Stimulated activated CD4-positive, alpha-beta T cell treated with anti-CD3 and anti-CD28 coated beads, Interleukin-12 subunit alpha, Interleukin-12 subunit beta, amount 100 ng/mL, for 4 hours (primary cell): ENCODE measurements around the gene DOCK9.
"Not testable (repeated sequence)": the region's sequence is repeated elsewhere in the genome, so short reads cannot be mapped to it uniquely, and the experiment has no call there.

ENCODE experiments used
- DNase-seq: peaks from one replicate; pipeline ENCODE4 v3.0.0-alpha.2; 2020

DOCK9 gene

DNA sequence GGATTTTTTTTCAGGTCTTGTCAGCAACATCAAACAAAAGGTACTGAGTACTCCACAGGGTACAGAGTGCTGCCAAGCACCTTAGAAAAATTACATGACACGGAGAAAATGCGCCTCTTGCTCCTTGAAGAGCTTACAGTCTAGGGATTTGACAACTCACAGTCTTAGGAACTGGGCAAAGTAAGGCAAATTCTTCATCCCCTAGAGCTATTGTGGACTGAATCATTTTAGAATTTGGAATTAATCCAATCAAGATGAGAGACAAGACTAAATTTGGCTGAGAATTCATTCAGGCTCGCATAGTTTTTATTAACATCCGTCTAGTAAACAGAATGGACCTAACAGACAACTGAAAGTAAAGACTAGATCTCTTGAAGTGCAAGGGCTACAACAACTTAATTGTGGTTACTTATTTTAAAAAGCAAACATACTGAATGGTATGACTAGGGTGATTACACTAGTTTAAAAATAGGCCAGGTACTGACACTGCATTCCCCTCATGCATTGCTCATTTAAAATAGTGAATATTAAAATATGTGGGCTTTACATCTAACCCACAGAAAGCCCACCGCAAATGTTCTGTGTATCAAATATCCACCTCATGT lies 165.6 kb downstream of the DOCK9 start:
- not testable (repeated sequence) for DNase-seq

DNA sequence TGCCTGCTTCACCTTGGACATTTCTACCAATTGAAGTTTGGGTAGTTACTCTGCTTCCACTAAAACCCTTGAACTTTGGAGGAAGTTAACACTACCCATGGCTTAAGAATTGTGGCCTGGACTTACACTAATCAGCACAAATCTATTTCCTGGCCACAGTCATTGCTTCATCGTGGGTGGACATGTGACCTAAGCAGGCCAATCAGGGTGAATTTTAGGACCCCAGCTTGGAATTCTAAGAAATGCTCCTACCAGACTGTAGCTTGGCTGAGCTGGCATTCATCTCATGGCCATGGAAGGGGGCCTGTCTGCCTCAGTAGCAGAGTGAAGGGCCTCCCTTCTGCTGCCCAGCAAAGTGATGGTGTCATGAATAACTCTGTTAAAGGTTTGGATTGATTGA lies 167.1 kb downstream of the DOCK9 start:
- no peak for DNase-seq

DNA sequence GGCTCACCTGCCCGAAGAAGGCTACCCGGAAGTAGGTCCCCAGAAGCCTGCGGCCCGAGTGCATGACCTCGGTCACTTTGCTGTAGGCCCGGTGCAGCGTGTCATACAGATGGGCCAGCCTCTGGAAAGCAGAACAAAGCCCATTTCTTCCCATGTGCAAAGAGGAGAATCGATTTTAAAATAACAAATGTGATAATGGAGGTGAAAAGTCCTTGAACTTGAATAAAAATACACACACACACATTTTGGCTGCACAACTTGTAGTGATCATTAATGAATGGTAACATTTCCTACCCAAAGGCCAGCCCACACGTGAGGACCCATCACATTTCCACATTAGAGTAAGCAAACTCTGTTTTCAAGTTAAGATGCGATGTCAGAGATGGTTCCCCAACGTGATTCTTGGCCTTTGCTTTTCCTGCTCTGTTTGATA lies 168.5 kb downstream of the DOCK9 start:
- DNase-seq, result no peak

DNA sequence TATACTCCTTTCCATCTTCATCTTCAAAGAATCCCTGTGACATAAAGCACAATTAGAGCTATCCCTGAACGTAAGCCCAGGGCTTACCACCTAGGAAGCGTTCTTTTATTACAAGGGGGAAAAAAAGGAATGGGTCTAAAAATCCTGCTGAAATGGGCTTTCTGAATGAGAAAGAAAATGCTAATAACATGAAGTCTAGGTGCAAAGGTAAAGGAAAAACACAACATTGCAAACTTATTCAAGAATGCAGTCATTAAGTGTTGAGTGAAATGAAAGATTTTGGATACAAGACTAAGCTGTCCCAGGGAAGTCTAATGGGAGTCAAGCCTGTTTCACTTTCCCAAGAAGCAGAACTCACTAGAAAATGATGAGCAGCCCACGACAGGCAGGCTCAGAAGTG lies 170.1 kb downstream of the DOCK9 start:
- DNase-seq, result no peak

DNA sequence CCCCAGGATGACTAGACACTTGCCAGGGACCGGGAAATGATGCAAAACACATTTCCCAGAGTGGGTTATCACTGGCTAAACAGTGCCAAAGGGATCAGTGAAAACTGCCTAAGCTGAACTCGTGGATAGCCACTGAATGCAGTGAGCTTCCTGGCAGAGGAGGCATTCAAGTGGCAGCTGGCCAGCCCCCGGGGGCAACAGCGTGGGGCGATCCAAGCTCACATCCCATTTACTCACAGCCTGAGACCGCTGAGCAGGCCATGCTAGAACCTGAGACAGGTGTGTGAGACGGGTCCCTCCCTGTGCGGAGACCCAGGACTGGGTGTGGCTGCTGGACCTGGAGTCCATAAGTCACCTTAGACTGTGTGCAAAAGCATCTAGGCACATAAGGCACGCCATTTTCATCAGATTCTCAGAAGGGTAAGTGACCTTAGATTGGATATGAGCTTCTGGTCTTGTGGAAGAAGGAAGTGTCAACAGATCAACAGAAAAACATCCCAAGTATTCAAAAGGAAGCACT lies 173.5 kb downstream of the DOCK9 start:
- DNase-seq, result no peak

DNA sequence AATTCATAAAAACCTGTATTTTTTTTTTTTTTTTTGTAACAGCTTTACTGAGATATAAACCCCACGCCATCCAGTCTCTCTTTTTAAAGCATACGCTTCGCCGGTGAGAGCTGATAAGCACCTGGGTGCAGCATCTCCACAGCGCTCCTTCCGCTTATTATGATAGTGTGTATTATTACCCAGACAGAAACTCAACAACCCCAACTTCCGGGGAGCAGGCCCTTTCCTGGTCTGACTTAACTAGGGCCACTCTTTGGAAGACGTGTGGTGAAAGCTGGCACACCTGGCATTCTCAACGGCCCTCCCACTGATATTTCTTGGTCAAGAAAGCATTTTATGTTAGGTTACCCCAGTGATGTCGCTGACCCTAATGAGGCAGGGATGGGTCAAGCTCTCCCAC lies 173.9 kb downstream of the DOCK9 start:
- no peak for DNase-seq

DNA sequence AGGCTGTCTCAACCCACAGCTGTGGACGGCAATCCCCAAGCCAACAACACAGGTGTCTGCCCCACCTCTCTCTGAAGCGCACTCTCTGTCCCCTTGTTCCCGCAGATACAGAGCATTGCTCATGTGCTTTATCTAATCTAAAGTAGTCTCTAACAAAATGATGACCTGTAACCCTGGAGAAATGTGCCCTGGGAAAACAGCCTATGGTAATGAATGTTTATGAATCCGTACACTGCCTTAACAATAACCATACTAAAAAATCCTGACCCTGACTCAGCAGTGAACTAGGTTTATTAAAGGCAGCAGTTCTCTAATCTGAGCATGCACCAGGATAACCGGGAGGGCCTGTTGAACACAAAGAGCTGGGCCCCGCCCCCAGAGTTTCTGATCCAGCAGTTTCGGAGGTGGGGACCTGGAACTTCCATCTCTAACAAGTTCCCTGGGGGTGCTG lies 174.7 kb downstream of the DOCK9 start:
- no peak for DNase-seq

DNA sequence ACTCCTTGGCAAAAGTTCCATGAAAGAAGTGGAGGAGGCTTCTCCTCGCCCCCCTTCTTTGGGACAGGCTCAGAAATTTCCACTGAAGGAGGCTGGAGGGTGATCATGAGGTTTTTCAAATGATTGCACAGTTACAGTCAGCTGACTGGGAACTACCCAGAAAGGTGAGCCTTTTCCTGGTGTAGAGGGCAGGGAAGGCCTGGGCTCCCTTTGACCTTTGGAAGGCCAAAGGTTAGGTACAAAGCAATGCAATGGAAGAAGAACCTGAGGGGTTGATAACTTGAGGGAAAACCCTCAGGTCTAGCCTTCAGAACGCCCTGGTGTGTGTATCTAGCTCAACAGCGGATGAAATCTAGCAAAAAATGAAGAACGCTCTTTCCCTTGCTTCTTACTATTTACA lies 175.3 kb downstream of the DOCK9 start:
- DNase-seq, result no peak

DNA sequence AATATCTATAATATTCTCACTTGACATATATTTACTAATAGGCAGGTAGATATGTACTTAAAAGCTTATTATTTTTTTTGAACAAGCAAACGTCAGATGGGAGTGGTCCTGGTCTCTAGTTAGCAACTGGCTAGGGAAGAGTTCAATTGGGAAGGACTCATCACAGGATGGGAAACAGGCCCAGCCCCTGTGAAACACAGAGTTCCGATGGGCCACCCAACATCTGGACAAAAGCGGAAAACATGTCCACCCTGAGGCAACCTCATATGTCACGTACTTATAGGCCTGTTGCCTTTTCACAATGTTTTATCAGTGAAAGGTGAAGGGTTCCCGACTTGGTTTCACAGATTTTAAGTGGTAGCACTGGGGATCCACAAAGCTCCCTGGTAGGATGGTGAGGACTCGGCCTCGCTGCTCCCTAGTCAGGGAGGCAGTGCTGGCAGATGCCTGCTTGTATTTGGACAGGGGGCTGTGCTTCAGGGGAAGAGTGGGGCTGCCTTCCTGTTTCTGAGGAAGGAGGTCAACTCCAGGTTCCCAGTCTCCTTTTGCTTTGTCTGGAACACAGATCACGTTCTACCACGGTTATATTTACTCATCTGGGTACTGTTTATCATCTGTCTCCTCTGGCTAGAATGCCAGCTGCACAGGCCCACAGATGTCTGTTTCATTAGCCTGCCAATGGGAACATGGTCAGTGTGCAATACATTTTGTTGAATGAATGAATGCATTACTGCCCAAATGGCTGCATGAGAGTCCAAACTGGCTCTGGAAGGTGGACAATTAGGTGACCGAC lies 176.0 kb downstream of the DOCK9 start:
- no peak for DNase-seq

DNA sequence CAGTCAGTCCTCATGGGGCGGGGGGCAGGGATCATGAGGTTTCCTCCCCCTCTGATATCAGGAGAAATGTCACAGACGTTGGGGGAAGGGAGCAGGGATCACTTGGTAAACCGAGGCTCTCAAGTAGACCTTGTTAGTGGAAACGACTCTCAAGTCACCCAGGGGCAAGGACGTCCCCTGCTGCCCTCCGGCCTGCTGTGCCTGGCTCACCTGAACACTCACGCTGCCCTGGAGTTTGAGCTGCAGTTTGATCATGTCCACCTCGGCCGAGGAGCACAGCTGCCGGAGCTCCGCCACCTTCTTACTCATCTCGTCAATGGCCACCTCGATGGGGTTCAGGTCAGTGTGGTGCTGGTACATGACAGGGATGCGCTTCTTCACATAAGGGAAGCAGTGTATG lies 177.8 kb downstream of the DOCK9 start:
- no peak for DNase-seq

DNA sequence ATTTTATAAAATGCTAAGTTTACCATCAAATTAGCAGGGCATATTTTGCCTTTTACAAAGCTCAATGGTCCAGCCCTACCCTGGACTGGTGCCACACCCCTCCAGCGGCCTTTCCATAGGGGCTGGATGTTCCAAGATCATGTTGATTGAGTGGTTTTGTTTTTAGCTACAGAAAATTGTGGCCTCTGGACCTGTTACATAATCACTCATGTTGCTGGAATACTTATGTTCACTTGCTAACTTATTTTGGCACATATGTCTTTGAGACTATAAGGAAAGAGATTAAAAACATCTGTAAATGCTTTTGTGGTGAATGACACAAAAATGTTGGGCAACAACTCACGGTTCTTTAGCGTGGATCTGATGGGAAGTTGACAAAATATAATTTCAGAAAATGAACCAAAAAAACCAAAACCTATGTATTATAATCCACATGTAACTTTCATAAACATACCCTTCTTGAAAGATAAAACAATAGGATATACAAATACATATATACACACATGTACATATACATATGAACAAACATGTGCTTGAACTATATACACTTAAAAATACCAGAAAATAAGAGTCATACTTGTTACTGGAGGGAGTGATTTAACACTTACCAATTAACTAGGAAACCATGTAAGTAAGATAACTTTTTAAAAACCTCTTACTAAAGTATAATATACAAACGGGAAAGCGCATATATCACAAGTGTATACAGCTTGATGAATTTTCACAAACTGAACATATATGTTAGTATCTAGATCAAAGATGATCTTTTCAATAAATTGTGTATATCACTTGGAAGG lies 178.8 kb downstream of the DOCK9 start:
- no peak for DNase-seq

DNA sequence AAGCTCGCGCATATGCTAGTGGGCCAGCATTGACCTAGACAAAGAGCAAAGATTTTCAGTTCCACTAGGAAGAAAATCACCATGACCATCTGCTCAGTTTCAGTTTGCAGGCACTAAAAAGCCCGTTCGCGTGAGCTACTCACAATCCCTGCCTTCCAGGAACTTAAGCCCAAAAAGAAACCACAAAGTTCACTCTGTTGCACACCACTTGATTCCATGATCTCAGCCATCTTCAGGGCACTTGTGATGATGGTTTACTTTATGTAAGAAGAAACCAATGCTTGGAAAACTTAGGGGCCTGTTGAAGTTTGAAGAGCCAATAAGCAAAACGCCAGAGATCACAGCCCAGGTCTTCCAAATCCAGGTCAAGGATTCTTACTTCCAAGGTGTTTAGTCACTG lies 180.4 kb downstream of the DOCK9 start:
- no peak for DNase-seq

DNA sequence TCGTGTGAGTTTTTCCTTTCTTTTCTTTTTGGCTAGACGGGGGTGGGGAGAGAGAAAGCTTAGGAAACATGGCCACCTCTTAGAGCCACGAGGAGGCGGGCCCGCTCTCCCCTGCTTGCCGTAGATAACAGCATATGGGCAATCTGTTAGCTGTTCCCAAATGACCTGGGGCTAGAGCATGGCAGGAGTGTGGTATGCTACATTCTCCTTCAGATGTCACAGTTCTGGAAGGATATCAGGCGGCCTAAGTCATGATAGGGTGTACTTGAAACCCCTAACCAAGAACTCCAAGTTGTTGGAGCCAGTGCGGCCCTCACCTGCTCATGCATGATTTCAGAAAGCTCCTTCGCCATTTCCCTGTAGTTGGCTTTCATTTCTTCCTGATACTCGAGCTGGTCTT lies 181.1 kb downstream of the DOCK9 start:
- no peak for DNase-seq

DNA sequence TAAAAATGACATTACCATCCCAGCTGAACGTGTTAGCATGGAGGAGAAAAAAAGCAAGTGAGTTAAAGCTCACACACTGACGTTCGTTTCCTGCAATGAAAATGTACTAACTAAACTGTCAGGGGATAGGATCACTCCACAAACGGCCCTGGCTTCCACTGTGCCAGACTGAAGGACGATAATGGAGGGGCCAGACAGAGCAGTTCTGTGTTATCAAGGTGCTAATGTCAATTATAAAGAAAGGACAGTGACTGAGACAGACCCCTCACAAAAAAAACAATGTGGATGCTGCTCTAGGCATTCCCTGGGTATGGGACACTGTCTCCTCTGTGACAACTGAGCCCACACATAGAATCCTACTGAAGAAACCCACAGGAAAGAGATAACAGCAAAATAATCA lies 181.7 kb downstream of the DOCK9 start:
- no peak for DNase-seq

DNA sequence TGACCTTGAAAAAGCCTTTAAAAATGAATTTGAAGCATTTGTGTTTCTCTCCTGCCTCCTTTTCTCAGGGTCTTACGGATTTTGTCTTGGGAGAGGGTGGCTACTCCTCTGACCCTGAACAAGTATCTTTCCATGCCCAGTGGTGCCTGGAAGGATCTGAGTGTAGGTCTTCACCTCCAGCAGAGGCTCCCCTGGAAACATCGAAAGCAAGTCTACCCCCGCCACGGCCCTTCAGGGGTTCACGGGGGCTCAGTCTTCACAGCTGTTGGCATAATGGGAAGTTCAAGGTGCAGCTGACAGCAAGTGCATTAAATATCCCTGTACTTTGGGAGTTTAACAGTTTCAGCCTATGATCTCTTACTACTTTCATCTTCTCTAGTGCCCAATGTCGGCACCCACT lies 182.6 kb downstream of the DOCK9 start:
- DNase-seq, result no peak

DNA sequence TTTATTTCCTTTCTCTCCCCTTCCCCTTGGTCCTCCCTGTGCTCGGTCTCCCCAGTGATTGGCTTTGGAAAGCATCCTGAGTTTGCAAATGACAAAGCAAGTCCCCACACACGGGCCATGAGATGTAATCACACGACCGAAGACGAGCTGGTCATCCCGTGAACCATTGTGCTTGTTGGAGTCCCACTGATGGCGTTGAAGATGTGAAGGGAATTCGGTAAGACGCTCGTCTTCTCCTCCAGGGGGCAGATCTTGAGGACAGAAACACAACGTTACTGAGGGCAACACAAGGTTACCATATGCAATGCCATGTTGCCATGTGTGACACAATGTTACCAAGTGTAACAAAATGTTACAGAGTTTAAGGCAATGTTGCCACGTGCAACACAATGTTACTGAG lies 183.4 kb downstream of the DOCK9 start:
- DNase-seq, result no peak

DNA sequence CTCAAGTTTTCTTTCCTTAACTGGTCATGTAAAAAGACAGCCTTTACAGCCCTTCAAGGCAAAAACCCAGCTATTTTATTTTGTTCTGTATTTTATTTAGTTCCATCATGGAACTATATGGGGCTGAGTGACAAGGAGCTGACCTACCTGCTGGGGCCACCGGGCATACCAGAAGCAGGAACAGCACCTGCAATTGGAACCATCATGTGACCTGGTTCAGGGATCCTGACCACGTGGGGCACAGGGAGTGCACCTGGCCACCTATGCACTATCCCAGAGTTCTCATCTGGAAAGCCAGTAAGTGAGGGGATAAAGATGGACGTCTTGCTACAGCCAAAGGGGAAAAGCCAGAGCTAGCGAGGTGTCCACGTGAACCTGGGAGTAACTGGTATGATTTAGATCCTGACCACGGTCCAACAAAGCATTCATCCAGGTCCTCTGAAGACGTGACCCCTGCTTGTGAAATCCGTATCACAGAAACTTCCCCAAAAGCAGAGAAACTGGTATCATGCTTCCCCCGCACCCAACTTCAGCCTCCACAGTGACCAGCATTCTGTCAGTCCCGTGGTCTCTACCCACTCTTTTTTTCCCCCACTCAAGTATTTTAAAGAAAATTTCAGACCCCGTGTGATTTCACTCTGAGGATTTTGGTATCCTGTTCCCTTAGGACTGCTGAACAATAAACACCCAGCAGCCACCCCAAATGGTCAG lies 184.9 kb downstream of the DOCK9 start:
- DNase-seq, result no peak

DNA sequence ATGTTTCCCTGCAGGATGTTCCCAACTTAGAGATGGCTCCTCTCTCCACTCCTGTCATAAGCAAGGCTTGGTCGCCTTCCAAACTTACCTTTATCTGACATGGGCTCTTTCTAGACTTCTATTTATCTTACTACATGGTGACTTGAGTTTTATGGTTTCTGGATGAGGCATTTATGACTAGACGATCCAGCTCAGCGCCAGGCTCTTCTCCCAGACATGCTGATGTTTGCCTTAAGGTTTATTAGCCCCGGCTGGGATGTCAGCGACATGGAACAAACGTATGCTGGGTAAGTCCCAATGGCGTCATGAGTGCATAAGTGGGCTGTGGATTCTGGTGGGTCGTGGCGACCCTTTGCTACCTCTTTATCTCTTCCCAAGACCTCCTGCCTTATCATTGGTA lies 185.5 kb downstream of the DOCK9 start:
- no peak for DNase-seq

DNA sequence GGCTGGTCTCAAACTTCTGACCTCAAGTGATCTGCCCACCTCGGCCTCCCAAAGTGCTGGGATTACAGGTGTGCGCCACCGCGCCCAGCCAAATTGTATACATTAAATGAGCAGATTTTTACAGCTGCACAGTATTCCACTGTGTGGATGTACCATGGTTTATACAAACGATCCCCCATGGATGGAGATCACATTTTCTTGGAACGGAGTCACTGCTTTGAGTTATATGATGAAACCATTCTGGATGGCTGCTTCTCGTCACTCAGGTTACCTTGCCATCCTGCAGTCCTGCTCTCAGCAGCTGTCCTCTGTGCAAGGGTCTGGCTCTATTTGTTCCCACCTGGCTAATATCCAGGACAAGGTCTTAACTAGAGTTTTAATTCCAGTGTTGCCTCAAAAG lies 186.3 kb downstream of the DOCK9 start:
- DNase-seq, result no peak

DNA sequence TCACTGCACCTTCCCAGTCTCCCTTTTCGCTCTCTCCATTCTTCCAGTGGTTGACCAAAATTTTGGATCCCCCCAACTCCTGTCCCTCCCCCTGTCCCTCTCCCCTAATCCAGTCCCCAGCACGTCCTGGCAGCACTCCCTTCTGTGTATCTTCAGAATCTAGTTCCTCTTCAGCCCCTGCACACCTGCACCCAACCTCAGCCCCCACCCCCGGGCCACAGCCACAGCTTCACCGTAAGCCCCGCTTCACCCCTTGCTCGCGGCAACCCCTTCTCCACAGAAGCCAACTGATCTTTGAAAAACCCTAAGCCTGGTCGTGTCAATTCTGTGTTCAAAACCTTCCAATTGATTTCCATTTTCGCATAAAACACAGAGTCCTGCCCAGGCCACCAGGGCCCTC lies 189.9 kb downstream of the DOCK9 start:
- DNase-seq, result no peak

DNA sequence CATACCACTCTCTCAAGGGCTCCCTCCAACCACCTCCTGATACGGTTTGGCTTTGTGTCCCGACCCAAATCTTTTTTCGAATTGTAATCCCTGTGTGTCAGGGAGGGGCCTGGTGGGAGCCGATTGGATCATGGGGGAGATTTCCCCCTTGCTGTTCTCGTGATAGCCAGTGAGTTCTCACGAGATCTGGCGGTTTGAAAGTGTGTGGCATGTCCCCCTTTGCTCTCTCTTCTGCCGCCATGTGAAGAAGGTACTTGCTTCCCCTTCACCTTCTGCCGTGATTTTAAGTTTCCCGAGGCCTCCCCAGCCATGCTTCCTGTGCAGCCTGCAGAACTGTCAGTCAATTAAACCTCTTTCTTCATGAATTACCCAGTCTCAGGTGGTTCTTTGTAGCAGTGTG lies 190.7 kb downstream of the DOCK9 start:
- no peak for DNase-seq

DNA sequence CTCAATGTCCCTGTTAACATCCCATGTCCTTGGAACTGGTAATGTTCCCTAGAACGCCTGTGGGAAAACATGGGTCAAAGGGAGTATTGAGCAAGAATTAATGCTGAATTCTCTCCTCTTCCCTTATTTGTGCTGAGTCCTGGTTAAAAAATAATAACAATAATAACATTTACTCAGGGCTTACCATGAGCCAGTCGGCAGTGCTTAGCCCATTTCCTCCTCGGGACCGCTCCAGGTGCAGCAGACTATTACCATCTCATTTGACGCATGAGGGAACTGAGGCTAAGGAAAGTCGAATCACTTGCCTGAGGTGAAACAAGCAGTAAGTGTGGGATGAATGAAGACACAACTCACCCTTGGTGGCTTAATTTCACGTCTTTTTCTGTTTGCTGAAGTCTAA lies 191.8 kb downstream of the DOCK9 start:
- no peak for DNase-seq

DNA sequence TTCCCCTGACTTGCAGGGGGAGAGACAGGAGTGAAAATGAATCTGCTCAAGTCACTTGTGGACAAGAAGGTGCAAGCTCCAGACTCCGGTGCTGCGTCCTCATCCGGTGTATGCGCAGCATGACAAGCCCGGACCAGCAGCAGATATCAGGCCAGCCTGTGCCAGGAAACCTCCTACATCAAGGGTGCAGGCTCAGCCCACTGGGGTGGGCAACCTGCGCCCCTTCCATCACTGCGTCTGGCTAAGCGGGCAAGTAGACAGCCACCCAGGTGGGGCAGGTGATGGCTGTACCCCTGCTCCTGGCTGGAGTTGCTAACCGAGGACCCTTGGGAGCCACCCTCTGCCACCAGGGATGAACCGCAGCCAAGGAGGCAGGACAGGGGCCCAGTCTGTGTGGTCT lies 192.5 kb downstream of the DOCK9 start:
- DNase-seq, result no peak
